Amygdala (tissue), 56 donors: ENCODE results near the gene SESN1.

Experiments
- DNase-seq, 56 donors: peaks; one replicate each; lab custom pipeline; 2025; lab: John Stamatoyannopoulos, UW

Gene SESN1

DNA sequence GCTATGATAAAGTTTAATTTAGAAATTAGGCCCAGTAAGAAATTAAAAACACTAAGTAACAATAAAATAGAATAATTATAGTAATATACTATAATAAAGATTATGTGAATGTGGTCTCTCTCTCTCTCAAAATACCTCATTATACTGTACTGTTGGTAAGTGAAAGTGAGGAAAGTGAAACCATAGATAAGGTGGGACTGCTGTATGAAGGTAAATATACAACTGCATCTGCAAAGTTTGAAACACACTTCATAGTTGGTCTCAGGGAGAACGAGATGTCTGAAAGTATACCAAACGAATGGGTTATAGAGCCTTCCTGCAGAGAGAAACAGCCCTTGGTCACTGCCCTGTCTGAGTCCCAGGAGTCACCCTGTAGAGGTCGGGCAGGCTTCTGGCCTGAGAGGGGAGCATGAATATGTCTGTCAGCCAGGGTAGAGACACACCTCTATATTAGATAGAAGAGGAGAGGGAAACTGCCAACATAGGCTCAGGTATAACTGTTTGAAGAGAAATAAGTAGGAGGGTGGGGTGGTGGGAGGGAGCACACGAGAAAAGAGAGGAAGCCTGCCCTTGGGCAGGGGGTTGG, 31.8 kb downstream of the SESN1 start:
- no peak for DNase-seq

DNA sequence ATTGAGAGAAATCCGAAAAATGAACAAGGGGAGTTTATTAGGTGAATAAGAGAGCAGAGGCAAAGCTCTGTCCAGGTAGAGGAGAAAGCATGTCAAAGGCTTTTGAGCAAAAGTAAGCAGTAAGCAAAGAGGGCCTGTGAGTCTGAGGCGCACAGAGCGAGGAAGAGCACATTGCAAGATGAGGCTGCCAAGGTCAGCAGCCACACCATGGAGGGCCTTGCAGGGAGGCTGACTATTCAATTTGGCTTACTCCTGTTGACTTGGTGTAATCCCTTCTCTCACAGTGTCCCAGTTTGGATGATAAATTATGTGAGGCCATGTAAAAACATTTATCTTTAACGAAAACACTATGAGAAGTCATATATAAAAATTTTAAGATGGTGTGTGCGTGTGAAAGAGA, 32.4 kb downstream of the SESN1 start:
- no peak for DNase-seq

DNA sequence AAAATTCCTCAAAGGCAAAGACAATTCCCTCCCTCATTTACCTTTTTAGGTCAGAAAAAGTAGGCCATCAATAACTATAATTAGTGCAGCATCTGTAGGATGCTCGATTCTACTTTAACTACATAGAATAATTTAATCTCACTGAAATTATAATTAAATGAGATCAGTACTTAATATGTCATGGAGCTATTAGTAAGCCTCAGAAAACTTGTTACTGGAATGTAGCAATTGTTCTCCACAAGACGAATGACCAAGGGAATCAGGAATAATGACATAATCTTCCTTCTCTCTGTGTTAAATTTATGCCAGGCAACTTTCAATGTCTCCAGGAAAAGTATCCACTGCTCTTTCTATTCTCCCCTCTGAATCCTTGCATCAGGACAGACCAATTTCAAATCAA, 34.1 kb downstream of the SESN1 start:
- no peak for DNase-seq

DNA sequence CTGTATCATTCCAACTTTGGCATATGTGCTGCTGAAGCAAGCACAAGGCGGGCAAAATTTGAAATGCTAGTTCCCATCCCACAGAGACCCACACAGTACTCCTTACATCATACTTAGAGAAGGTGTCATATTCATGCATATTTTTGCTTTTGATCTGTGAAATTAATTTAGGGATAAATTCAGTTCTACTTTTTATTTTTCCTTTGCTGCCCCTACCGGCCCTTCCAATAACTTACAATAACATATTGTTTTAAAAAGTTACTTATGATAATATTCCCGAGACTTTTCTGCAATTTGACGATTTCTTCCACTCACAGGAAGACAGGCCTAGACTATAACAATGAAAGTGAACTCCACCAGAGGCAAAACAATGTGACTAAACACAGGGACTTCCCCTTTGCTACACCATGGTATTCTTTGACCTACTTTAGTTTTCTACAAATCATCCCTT, 35.0 kb downstream of the SESN1 start:
- DNase-seq, result no peak

DNA sequence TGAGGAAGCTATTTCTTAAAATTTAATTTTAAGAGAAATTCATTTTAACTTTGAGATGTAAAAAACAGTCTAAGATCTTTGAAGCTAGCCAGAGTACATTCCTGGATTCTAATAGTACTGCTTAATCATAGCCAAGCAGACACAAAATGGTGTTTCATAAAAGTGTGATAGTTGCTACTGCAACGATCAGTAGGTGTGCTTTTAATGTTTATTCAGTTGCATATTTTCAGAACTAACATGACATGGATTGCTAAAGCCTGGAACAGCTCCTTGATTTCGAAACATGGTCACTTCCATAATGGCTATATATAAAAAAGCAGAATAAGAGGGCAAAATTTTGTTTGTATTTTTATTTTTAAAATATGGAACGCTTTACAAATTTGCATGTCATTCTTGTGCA, 35.5 kb downstream of the SESN1 start:
- no peak for DNase-seq

DNA sequence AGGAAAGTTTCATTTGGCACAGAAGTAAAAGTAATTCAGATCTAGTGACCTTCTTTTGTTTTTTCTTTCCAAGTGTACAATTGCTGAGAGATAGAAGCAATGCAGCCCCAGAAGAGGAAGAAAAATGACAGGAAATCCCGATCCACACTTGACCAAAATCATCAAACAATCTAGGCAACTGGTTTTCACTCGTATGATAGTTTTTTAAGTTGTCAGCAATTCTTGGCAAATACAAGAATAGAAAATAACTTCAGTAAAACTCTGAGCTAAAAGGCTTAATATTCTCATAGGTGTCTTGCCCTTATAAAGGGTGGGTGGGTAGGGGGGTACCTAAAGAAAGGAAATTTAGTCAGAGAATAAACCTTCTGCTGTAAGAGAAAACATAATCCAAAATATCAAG, 36.0 kb downstream of the SESN1 start:
- DNase-seq, result no peak

DNA sequence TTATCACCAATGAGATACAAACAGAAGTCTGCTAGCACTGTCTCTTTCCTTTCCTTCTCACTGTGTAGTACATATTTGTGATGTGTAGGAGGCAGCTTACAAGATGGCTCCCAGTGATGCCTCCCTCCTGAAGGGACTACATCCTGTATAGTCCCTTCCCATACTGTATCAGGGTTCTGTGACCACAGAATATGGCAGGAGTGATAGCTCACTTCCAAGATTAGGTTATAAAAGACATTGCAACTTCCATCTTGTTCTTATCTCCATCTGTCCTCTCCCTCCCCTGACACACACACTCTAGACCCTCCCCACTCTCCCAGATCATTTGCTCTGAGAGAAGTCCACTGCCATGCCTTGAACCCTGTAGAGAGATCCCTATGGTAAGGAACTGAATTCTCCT, 38.0 kb downstream of the SESN1 start:
- DNase-seq, result no peak

DNA sequence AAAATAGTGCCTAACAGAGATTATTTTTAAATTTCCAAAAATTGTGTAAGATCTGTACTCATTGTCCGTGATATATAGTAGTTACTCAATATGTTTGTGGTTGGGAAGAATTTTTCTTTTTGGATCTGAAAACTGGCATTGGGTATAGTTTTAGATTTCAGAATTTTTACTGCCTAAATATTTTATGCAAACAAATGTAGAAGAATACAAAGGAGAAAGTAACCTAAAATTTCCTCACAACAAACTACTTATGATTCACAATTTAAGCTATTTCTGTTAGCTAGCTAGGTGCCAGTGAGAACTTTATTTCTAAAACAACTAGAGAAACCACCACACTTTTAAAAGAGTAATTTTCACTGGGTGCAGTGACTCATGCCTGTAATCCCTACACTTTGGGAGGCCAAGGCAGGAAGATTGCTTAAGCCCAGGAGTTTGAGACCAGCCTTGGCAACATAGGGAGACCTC, 38.8 kb downstream of the SESN1 start:
- DNase-seq, result no peak

DNA sequence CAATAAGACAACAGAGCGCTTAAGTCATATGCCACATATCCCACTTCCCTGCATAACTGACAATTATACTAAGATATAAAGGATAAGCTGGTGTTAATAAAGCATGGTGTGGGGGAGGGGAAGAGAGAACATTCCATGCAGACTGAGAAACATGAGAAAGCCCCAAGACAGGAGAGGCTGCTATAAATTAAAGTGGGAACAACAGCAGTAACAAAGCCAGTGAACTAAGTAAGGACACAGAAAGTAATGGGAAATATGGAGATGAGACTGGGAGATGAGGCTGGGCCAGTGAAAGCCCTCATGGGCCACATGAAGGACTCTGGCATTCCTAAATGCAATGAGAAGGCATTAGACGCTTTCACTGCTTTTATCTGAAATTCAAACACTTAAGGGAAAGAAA, 41.3 kb downstream of the SESN1 start:
- no peak for DNase-seq

DNA sequence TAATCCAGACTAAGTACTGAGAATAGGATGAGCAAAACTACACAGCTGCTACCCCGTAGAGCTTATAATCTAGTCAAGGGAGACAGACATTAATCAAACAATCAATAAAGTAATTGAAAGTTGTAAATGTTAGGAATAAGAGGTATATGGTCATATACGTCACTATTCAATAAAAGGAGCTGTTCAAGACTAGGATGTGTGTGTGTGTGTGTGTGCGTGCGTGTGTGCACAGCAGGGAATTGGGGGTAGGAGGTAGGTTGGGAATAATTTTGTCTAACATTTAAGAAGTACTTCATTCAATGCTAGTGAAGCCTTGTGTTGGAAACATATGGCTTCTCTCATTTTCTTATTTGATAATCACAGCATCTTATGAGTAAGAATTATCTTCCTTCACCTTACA, 41.8 kb downstream of the SESN1 start:
- DNase-seq, result no peak

DNA sequence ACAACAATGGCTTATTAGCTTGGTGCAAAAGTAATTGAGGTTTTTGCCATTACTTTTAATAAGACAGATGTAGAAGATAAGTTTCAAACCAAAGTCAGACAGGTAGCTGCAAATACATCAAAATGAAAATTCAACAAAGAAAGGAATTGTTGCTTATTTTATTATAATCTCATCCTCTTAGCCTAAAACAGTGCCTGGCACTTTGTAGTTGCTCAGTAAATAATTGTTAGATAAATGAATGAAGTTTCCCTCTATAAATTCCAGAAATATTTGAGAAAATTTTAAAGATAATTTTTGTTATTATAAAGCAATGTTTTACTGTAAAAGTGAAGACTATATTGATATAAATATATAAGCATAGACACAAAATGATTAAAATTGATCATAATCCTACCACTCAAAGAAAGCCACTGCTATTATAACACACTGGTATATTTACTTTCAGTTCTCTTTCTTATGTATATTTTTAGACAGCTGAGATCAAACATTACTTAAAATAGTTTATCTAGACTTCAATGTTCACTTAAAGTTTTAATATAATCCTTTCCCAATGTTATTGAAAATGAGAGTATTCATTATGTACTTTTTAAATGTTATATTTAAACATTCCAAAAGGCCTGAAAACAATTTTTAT, 42.5 kb downstream of the SESN1 start:
- DNase-seq, result no peak

DNA sequence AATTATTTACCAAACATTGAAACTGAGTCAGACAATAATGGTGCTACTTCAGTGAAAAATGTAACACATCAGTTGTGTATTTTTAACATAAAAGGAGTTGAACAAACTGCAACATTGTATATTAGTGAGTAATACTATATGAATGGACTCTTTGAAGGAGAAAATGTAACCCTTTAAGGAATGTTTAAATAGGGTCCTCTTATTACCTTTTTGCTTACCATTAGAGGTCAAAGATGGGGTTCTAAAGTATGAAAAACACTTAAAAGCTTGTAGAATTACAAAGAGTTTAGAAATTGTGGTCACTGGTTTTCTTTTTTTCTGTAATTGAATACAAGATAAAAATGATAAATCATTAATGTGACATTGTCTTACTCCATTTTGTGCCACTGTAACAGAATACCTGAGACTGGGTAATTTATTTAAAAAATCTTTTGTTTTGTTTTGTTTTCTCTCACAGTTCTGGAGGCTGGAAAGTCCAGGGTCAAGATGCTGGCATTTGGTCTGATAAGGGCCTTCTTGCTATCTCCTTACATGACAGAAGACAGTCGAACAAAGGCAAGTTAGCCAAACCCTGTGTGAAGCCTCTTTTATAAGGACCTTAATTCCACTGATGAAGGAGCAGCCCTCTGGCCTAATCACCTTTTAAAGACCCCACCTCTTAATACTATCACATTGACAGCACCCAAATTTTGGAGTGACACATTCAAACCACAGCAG, 43.2 kb downstream of the SESN1 start:
- no peak for DNase-seq

DNA sequence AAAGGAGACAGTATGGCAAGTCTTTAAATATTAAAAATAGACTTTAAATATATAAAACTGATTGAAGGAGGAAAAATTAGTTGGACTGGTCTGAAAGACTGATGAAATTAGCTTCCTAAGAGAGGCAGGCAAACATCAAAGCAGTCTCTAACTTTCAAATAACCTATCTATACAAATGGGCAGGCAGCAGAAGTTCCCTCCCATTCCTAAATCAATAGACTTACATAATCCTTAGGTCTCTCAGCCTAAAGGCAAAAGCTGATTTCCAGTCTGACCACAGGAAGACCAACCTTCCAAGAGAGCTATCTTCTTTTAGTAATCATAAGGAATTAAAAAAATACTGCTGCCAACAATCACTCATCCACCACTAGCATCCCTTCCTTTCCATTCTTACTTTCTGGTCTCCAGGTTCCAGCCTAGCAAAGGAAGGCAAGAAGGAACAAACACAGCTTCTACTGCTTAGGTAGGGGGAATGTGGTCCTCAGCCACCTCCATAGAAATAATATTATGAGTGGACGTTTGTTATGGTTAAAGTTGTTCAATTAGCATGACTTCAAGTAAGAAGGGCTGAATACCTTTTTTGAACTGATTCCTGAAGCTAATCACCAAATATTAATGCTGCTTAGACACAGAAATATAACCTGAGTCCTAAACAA, 44.1 kb downstream of the SESN1 start:
- DNase-seq, result no peak

DNA sequence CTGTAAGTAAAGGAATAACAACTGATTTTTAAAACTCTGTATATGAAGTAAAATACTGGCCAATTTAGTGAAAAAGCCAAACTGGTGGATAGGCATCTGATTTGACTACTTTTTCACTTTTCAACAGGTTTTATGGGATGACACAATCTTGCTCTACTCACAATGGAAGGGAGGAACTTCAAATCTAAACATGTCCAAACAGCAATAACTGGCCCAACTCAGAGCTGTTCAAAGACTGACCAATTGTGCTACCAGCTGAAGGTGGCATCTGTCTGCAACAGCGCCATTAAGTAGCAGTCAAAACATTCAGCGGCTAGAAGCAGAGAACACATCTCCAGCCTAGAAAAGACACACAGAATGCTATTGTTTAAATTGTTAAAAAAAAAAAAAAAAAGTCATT, 44.6 kb downstream of the SESN1 start:
- DNase-seq, result peak in 21 of 56 donors; percentile 1 to 51 (median 25)

DNA sequence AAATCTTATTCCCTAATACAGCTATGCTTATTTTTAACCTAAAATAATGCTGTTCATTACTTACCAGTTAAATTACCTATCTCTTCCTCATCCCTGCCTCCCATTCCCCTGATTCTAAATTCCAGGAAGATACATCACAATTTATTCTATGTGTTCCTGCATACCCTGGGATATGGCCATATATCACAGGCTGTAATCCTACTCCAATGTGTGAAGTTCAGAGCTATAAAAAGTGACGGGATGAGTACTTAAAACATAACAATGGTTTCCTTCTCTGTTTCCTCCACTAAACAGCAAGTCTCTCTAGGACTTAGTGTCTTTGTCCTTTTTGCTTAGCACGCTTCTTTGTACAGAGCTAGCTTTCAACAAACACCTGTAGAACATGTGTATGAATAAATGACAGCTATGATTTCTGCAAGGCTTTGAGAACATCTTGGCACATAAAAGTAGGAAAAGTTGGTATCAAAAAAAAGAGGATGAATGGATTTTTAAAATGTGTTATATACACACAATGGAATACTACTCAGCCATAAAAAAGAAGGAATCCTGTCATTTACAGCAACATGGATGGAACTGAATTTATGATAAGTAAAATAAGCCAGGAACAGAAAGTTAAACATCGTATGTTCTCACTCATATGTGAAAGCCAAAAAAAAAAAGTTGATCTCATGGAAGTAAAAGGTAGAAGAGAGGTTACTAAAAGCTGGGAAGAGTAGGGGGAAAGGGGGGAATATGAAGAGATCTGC, 45.8 kb downstream of the SESN1 start:
- DNase-seq, result no peak

DNA sequence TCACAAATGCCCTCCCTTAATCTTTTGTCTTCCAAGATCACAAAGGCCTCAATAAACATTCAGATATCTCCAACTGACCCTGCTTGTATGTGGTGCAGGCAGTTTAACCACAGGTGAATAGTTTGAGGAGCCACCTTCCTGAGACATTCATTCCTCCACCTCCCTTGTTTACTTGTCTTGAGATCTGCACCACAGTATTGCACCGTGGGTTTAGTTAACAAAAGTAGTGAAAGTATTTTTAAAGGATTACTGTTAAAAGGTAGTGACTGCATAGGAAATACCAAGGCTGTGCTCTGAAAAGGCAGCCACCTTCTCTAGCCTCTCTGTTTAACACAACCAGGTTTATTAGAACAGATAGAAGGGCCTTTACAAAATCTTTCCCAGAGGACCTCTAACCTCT, 46.5 kb downstream of the SESN1 start:
- DNase-seq, result no peak

DNA sequence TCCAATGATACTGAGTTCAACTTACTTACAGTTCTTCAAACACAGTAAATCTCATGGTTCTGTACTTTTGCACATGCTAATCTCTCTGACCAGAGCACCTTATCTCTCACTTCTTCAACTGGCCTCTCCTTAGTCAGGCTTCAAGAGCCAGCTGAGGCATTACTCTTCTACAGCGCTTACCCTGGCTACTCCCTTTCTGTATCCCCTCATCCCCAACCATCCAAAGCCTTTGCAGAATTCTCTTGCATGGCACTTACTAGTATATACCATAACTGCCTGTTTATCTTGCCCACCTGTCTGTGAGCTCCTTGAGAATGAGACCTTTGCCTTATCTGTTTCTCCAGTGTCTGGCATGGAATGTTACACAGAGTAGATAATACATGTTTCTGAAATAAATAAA, 49.2 kb downstream of the SESN1 start:
- DNase-seq, result no peak

DNA sequence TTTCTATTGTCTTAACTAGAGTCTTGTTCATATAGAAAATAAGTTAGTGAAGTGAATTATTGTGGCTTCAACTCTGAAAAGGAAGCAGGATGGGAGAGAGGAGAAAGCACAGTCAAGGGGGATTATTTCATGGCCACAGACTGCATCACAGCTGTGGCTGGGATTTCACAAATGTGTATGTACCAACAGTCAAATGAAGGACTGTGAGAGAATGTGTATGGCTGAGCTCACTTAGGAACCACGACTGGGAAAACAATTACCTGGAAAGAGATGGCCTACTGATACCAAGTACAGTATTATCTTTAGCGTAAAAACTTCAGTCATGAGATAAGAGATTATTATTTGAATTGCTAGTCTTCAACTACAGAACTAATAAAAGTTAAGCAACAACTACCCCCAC, 54.9 kb downstream of the SESN1 start:
- no peak for DNase-seq

DNA sequence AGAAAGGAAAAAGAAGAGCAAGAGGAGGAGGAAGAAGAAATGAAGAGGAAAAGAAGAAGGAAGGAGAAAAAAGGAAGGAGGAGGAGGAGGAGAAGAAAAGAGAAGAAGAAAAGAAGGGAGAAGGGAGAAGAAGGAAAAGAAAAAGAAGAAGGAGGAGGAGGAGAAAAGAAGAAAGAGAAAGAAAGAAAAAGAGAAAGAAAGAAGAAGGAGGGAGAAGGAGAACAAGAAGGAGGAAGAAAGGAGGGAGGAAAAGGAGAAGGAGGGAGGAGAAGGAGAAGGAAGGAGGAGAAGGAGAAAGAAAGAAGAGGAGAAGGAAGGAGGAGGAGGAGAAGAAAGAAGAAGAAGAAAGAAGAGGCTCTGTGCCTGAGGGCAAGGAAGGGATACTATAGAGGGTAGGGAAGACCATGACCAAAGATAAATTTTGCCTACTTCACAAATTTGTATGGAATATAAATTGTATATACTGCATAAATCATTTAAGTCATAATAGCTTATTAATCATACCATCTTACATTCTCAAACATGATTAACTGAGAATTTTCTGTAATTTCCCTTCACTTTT, 55.7 kb downstream of the SESN1 start:
- no peak for DNase-seq

DNA sequence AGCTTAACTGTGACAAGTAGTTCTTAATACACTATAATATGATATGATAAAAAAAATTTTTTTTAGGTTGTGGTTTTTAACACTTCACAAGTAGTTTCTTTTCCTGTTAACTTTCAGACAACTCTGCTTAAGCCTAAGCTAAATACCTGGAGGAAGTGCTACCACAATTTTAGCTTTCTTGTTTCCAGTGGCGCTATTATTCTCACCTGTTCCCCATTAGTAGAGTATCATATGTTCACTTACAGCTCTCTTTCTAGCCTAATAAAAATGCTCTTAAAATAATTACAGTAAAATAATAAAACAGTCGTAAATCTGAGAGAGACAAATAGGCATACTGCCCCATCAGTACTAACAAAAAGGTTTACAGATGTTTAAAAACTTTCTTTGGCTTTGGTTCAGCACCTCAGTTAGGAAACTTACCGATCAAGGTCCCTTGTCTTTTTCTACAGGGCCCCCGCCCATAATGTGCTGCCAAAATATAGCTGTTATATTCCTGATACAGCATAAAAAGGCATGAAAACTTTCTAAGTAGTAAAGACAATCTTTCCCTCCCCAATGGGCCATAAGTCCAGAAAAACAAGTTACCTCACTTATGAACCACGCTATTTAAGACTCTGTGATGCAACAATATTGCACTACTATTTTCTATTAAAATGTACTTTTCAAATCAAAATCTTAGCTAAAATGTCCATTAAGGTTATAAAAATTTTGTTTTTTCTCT, 57.9 kb downstream of the SESN1 start:
- DNase-seq, result no peak
